AG04450 (cell line): ENCODE data around the gene CYREN. TPM values are rescaled to one million over a fixed set of nuclear protein-coding genes. Genes with fewer than 3 reads are reported as not detected.
A peak's percentile ranks its signal among the peaks of the same experiment; 100 is the strongest.

ENCODE experiments used
- CTCF ChIA-PET: fragments of 300-600, 350-600 bp; formaldehyde crosslinking; extraction: SDS; loops from one replicate; lab custom pipeline; 2022; ENCODE audit warnings: antibody characterized with exemption, inconsistent platforms; lab: Charles Lee
- POLR2A ChIA-PET: fragments of 350-600 bp; formaldehyde crosslinking; extraction: SDS; loops from one replicate; lab custom pipeline; 2021; ENCODE audit warnings: antibody characterized with exemption, inconsistent platforms; lab: Yijun Ruan, JAX
- DNase-seq: peaks from one replicate; pipeline ENCODE4 v3.0.0-alpha.2; 2011; ENCODE audit warnings: low read depth, low spot score
- H3K27ac ChIP-seq: one replicate; pipeline ENCODE4 v1.5.1; 2012; ENCODE audit warnings: low read depth, low read length, control low read depth
- H3K27me3 ChIP-seq: one replicate; pipeline ENCODE4 v1.6.0; 2012; ENCODE audit warnings: low read length; ENCODE audit not compliant: control insufficient read depth, insufficient read depth
- H3K4me3 ChIP-seq: 2 replicates; pipeline ENCODE4 v1.5.1; 2011; ENCODE audit warnings: mild to moderate bottlenecking, low read depth, low read length, control low read depth
- H3K9me3 ChIP-seq: 2 replicates; pipeline ENCODE4 v1.5.1; 2012; ENCODE audit warnings: low read length; ENCODE audit not compliant: control insufficient read depth, insufficient read depth
- polyA plus RNA-seq: library from polyadenylated mRNA; depleted of rRNA; stranded (reverse); fragments of >200 nt; gene quantifications from 2 replicates; pipeline ENCODE4 v1.2.3, GENCODE V29; 2011
- TF ChIP-seq, protein P1 (sequence below): IDR thresholded peaks from 2 replicates; pipeline ENCODE4 v1.5.1; 2011; ENCODE audit warnings: low read depth, low read length, control low read depth, inconsistent platforms

CYREN gene
- polyA plus RNA-seq, 1 experiment = 30.6 TPM

DNA sequence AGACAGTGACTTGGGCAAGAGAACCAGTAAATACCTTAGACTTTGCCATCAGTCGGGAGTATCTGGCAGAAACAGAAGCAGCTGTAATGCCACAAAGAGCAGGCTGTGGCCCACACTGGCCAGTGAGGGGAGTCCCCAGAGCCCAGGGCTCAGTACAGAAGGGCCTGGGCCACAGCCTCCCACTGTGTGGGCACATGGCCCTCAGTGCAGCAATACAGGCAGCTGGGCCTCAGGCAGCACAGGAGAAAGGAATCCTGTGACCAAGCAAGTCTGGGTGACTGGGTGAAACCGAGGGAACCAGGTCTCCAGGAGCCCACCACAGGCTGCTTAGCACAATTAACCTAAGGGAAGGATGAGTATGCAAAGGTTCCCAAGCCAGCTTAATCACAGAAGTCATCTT is 26.8 kb upstream of the CYREN start:
- no peak for DNase-seq
- no peaks in the 10 kb centered on the region for H3K27me3 ChIP-seq
- H3K9me3 ChIP-seq = no peaks in the 10 kb centered on the region
- TF ChIP-seq, protein P1, sequence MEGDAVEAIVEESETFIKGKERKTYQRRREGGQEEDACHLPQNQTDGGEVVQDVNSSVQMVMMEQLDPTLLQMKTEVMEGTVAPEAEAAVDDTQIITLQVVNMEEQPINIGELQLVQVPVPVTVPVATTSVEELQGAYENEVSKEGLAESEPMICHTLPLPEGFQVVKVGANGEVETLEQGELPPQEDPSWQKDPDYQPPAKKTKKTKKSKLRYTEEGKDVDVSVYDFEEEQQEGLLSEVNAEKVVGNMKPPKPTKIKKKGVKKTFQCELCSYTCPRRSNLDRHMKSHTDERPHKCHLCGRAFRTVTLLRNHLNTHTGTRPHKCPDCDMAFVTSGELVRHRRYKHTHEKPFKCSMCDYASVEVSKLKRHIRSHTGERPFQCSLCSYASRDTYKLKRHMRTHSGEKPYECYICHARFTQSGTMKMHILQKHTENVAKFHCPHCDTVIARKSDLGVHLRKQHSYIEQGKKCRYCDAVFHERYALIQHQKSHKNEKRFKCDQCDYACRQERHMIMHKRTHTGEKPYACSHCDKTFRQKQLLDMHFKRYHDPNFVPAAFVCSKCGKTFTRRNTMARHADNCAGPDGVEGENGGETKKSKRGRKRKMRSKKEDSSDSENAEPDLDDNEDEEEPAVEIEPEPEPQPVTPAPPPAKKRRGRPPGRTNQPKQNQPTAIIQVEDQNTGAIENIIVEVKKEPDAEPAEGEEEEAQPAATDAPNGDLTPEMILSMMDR = no peak
- H3K27ac ChIP-seq = no peak overlapping the region
- POLR2A ChIA-PET = no interaction called here
- CTCF ChIA-PET = interaction anchor here (0.5 kb wide), 1 partner anchor 77 kb away, joined by 3 read pairs; no protein-coding TSS in a partner anchor
- H3K4me3 ChIP-seq = no peak overlapping the region

DNA sequence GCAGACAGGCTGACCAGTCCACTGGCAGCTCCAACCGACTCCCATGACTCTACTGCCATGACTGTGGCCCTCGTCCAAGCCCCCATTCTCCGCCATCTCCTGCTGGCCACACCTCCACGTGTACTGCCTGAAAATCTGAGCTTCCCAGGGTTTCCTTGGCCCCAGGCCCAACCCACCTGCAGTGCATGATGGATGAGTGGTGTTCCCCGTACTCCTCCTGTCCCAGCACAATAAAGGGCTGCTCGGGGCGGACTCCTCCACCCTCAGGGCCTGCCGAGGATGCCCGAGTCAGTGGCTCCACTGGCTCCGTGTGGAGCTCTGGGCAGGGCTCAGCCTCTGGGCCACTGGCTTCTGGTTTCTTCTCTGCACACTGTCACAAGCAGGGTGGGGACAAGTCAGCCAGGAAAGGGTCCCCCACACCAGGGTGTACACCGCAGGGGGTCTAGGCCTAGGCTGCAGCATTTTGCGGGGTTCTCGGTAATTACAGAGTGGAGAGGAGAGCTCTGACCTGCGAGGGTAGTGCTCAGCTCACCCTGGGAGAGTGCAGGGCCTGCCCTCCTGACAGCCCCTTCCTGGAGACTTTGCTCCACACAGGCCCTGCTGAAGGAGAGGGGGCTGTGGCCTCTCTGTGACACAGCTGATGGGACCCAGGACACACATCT is 25.6 kb upstream of the CYREN start:
- POLR2A ChIA-PET = no interaction called here
- H3K4me3 ChIP-seq = no peak overlapping the region
- no peaks in the 10 kb centered on the region for H3K9me3 ChIP-seq
- TF ChIP-seq, protein P1 = no peak
- no peak overlapping the region for H3K27ac ChIP-seq
- no peak for DNase-seq
- CTCF ChIA-PET = no interaction called here
- no peaks in the 10 kb centered on the region for H3K27me3 ChIP-seq

GRCh38 chr7:135195156-135195555 is 24.6 kb upstream of the CYREN start:
- CTCF ChIA-PET = no interaction called here

DNA sequence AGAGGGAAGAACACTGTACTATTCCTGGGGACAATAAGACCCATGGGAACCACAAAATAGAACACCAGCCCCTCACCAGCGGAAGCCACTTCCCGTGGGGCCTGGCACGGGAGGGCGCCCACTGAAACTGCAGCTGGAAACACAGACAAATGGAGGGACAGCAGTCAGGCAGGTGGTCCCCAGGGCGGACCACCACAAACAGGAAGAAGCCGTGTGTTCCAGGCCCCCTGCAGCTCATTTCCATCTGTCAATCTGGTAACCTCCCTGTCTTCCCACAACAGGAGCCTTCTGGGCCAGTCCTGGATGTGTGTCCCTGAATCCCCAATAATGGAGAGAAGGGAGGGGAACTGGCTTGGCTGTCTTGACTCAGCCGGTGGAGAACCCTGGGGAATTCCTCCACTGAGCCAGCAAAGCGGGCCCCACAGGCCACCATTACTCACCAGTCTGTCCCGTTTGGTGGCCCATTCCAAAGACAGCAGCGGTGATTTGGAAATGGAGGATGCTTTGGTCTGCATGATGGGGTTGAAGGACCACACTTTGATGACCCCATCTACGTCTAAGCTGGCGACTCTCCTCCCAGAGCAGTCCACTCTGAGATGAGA is 24.1 kb upstream of the CYREN start:
- Histone ChIP-seq H3K4me3 (no peak overlapping the region), H3K9me3 (no peaks in the 10 kb centered on the region), H3K27me3 (no peaks in the 10 kb centered on the region), H3K27ac (peak overlapping the region; percentile 78)
- POLR2A ChIA-PET = interaction anchor here (0.7 to 1.1 kb wide), 3 partner anchors 10 to 34 kb away, joined by 3 to 4 read pairs (median 3); no protein-coding TSS in a partner anchor
- no peak for DNase-seq
- TF ChIP-seq, protein P1 = no peak
- CTCF ChIA-PET = no interaction called here

More at GRCh38 chr7:135195156-135195555, 24.6 kb upstream of the CYREN start:
- POLR2A ChIA-PET = no interaction called here
- no peaks in the 10 kb centered on the region for H3K27me3 ChIP-seq
- H3K9me3 ChIP-seq = no peaks in the 10 kb centered on the region
- no peak for DNase-seq
- TF ChIP-seq, protein P1 = no peak
- H3K4me3 ChIP-seq = no peak overlapping the region
- H3K27ac ChIP-seq = no peak overlapping the region

- TF ChIP-seq, protein P1 = no peak
- Histone ChIP-seq H3K27me3 (no peaks in the 10 kb centered on the region), H3K27ac (peak overlapping the region; percentile 78), H3K4me3 (no peak overlapping the region), H3K9me3 (no peaks in the 10 kb centered on the region)
- POLR2A ChIA-PET = interaction anchor here (0.7 to 1.1 kb wide), 4 partner anchors 10 to 33 kb away, joined by 3 to 4 read pairs (median 4); partner anchors contain the start of gene WDR91
- CTCF ChIA-PET = interaction anchor here (0.6 kb wide), 1 partner anchor 41 kb away, joined by 3 read pairs; no protein-coding TSS in a partner anchor
- DNase-seq = peak; percentile 85
Observed at GRCh38 chr7:135193615-135194081, 23.1 kb upstream of the CYREN start.
